Gastrocnemius medialis (tissue), 4 donors: ENCODE measurements around the gene HTR1B.

Experiments
- POLR2A ChIP-seq, 2 donors: fragments of 450-650 bp; IDR thresholded peaks; one replicate each; pipeline ENCODE4 v1.6.1; 2017; ENCODE audit warnings: antibody characterized with exemption in 2 of 2, mild to moderate bottlenecking in 2 of 2, moderate library complexity in 2 of 2
- TF ChIP-seq, protein P1 (sequence below), 5 experiments: fragments of 450-650 bp in 3 of 5; fragments of 200-600 bp in 2 of 5; sonication (generic) in 2 of 5; IDR thresholded peaks in 4 of 5; conservative IDR thresholded peaks in 1 of 5; 1 replicate in 4 of 5; 2 replicates in 1 of 5; pipeline ENCODE4 v1.5.1; 2016 to 2019; ENCODE audit warnings: antibody characterized with exemption in 5 of 5, mild to moderate bottlenecking in 3 of 5, moderate library complexity in 3 of 5

DNA sequence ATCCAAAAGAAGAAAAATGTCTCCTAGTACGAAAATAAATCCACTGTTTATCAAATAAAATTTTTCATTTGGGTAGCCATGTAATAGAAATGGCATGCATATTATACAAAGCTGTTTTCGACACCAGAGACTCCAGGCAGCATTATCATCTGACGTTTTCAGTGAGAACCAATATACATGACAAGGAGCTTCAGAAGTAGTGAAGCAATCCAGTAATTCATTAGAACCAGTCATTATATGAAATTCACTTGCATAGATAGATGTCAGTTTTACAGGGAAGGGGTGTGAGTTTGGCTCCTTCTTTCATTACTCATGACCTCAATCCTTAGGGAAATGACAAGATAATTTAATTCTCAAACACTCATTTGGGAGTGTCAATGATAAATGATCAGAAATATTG, 14.7 kb downstream of the HTR1B start:
- TF ChIP-seq, protein P1, sequence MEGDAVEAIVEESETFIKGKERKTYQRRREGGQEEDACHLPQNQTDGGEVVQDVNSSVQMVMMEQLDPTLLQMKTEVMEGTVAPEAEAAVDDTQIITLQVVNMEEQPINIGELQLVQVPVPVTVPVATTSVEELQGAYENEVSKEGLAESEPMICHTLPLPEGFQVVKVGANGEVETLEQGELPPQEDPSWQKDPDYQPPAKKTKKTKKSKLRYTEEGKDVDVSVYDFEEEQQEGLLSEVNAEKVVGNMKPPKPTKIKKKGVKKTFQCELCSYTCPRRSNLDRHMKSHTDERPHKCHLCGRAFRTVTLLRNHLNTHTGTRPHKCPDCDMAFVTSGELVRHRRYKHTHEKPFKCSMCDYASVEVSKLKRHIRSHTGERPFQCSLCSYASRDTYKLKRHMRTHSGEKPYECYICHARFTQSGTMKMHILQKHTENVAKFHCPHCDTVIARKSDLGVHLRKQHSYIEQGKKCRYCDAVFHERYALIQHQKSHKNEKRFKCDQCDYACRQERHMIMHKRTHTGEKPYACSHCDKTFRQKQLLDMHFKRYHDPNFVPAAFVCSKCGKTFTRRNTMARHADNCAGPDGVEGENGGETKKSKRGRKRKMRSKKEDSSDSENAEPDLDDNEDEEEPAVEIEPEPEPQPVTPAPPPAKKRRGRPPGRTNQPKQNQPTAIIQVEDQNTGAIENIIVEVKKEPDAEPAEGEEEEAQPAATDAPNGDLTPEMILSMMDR (IDR thresholded peaks at IDR 0.05 in 4 of 5, conservative IDR thresholded peaks at IDR 0.05 in 1 of 5), result no peak
- TF ChIP-seq POLR2A (IDR thresholded peaks at IDR 0.05), result no peak
